ENCODE results near the gene ADGRG3. TPM values are rescaled to one million over a fixed set of nuclear protein-coding genes. Genes with fewer than 3 reads are reported as not detected.

ADGRG3 gene
- total and polyA plus RNA-seq, 10 of the 15 experiments (the other 5 are each of a cell fraction or from before 2014, with no cell fraction given): 0.10 to 0.11 (median 0.10) TPM; not detected in 7

GRCh38 chr16:57707331-57707730 lies 39.2 kb downstream of the ADGRG3 start:
- H3K27me3 ChIP-seq (replicated peaks in 1 of 2; ENCODE audit: control insufficient read depth in 2 of 2, insufficient read depth in 2 of 2, low read length in 1 of 2): no peaks in the 10 kb centered on the region
- H2AFZ ChIP-seq (ENCODE audit: control insufficient read depth, low read depth, low read length): no peak overlapping the region
- BruUV-seq (replicated peaks): no TSS peak
- SMC1A ChIA-PET (ENCODE audit: uncharacterized antibody, unreplicated experiment): no interaction called here
- in situ Hi-C loops (cut with MboI): no loop called here
- TF ChIP-seq MXI1 (IDR thresholded peaks at IDR 0.05; ENCODE audit: low read depth, low read length) (no peak), ZNF207 (IDR thresholded peaks at IDR 0.05; ENCODE audit: borderline replicate concordance) (no peak), KLF5 (IDR thresholded peaks at IDR 0.05; ENCODE audit: partially characterized antibody) (no peak)
- TF ChIP-seq, protein P1, sequence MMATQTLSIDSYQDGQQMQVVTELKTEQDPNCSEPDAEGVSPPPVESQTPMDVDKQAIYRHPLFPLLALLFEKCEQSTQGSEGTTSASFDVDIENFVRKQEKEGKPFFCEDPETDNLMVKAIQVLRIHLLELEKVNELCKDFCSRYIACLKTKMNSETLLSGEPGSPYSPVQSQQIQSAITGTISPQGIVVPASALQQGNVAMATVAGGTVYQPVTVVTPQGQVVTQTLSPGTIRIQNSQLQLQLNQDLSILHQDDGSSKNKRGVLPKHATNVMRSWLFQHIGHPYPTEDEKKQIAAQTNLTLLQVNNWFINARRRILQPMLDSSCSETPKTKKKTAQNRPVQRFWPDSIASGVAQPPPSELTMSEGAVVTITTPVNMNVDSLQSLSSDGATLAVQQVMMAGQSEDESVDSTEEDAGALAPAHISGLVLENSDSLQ (IDR thresholded peaks at IDR 0.05): no peak
- WGBS (ENCODE audit: insufficient coverage, insufficient replicate concordance, low lambda C conversion rate, missing lambda C conversion rate): 51% methylated on average over 11 of the region's 11 CpGs
- no peak for DNase-seq (ENCODE audit: low read depth, low spot score)
- no peak overlapping the region for H3K27ac ChIP-seq (ENCODE audit: control insufficient read depth, insufficient read depth)
- H3K36me3 ChIP-seq (ENCODE audit: control insufficient read depth in 2 of 2, insufficient read depth in 2 of 2, low read length in 1 of 2): no peaks in the 10 kb centered on the region
- intact Hi-C loops (cut with micrococcal nuclease; ENCODE audit: unreplicated experiment): no loop called here
- no peaks in the 10 kb centered on the region for H3K9me3 ChIP-seq (replicated peaks; ENCODE audit: control insufficient read depth, insufficient read depth, low read length)
- no peaks in the 10 kb centered on the region for H3K4me1 ChIP-seq (ENCODE audit: control insufficient read depth, insufficient read depth, low read length)
- no peak overlapping the region for H3K4me2 ChIP-seq (ENCODE audit: control insufficient read depth, insufficient read depth)
- CTCF ChIA-PET: no interaction called here
- no peak overlapping the region for H3K9ac ChIP-seq (ENCODE audit: control insufficient read depth, insufficient read depth, low read length)
- H4K20me1 ChIP-seq (ENCODE audit: control insufficient read depth, insufficient read depth): no peaks in the 10 kb centered on the region
- H3K79me2 ChIP-seq (ENCODE audit: control insufficient read depth, insufficient read depth, low read length): no peaks in the 10 kb centered on the region
- POLR2A ChIA-PET: no interaction called here
- ATAC-seq: no peak
- H3K4me3 ChIP-seq: no peak overlapping the region
- RAD21 ChIA-PET (ENCODE audit: unreplicated experiment): no interaction called here
- no peak for FAIRE-seq

DNA sequence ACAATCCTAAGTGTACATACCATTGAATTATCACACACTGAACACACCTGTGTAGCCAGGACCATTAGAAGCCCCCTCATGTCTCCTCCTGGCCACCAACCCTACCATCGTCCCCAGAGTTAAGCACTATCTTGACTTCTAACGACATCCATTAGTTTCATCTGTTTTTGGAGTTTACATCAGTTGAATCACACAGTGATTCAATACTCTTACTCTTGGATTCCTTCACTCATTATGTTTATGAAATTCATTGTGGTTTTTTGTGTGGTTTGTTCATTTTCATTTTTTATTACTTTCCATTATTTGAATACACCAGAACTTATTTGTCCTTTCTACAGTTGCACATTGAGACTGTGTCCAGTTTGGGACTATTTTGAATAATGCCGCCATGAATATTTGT lies 40.1 kb downstream of the ADGRG3 start:
- WGBS (ENCODE audit: insufficient coverage, insufficient replicate concordance, low lambda C conversion rate, missing lambda C conversion rate): 43% methylated on average over 3 of the region's 3 CpGs
- TF ChIP-seq HDAC6 (IDR thresholded peaks at IDR 0.05; ENCODE audit: unreplicated experiment) (no peak), GATAD2B (conservative IDR thresholded peaks at IDR 0.05; ENCODE audit: low read depth) (no peak), BMI1 (IDR thresholded peaks at IDR 0.05; ENCODE audit: borderline replicate concordance) (no peak), DPF2 (IDR thresholded peaks at IDR 0.05) (no peak), E2F4 (IDR thresholded peaks at IDR 0.05; ENCODE audit: low read depth, low read length) (no peak), KLF5 (IDR thresholded peaks at IDR 0.05; ENCODE audit: partially characterized antibody) (no peak), RAD21 (IDR thresholded peaks at IDR 0.05; ENCODE audit: insufficient read depth, low read depth, low read length) (no peak)
- TF ChIP-seq, protein P2, sequence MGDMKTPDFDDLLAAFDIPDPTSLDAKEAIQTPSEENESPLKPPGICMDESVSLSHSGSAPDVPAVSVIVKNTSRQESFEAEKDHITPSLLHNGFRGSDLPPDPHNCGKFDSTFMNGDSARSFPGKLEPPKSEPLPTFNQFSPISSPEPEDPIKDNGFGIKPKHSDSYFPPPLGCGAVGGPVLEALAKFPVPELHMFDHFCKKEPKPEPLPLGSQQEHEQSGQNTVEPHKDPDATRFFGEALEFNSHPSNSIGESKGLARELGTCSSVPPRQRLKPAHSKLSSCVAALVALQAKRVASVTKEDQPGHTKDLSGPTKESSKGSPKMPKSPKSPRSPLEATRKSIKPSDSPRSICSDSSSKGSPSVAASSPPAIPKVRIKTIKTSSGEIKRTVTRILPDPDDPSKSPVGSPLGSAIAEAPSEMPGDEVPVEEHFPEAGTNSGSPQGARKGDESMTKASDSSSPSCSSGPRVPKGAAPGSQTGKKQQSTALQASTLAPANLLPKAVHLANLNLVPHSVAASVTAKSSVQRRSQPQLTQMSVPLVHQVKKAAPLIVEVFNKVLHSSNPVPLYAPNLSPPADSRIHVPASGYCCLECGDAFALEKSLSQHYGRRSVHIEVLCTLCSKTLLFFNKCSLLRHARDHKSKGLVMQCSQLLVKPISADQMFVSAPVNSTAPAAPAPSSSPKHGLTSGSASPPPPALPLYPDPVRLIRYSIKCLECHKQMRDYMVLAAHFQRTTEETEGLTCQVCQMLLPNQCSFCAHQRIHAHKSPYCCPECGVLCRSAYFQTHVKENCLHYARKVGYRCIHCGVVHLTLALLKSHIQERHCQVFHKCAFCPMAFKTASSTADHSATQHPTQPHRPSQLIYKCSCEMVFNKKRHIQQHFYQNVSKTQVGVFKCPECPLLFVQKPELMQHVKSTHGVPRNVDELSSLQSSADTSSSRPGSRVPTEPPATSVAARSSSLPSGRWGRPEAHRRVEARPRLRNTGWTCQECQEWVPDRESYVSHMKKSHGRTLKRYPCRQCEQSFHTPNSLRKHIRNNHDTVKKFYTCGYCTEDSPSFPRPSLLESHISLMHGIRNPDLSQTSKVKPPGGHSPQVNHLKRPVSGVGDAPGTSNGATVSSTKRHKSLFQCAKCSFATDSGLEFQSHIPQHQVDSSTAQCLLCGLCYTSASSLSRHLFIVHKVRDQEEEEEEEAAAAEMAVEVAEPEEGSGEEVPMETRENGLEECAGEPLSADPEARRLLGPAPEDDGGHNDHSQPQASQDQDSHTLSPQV (IDR thresholded peaks at IDR 0.05): no peak

More for the DNA sequence above, 40.1 kb downstream of the ADGRG3 start:
- CTCF ChIA-PET: no interaction called here
- FAIRE-seq: no peak
- no peak overlapping the region for H3K9ac ChIP-seq (ENCODE audit: control insufficient read depth, insufficient read depth, low read length)
- no peak overlapping the region for H3K4me2 ChIP-seq (ENCODE audit: control insufficient read depth, insufficient read depth)
- H2AFZ ChIP-seq (ENCODE audit: control insufficient read depth, low read depth, low read length): no peak overlapping the region
- H3K27ac ChIP-seq (ENCODE audit: control insufficient read depth, insufficient read depth): no peak overlapping the region
- H3K4me1 ChIP-seq (ENCODE audit: control insufficient read depth, insufficient read depth, low read length): no peaks in the 10 kb centered on the region
- H3K36me3 ChIP-seq (ENCODE audit: control insufficient read depth in 2 of 2, insufficient read depth in 2 of 2, low read length in 1 of 2): no peaks in the 10 kb centered on the region
- no peak overlapping the region for H3K4me3 ChIP-seq
- H3K27me3 ChIP-seq (replicated peaks in 1 of 2; ENCODE audit: control insufficient read depth in 2 of 2, insufficient read depth in 2 of 2, low read length in 1 of 2): no peaks in the 10 kb centered on the region
- SMC1A ChIA-PET (ENCODE audit: uncharacterized antibody, unreplicated experiment): no interaction called here
- no TSS peak for BruUV-seq (replicated peaks)
- H3K79me2 ChIP-seq (ENCODE audit: control insufficient read depth, insufficient read depth, low read length): no peaks in the 10 kb centered on the region
- intact Hi-C loops (cut with micrococcal nuclease; ENCODE audit: unreplicated experiment): no loop called here
- POLR2A ChIA-PET: no interaction called here
- in situ Hi-C loops (cut with MboI): no loop called here
- H3K9me3 ChIP-seq (replicated peaks; ENCODE audit: control insufficient read depth, insufficient read depth, low read length): no peaks in the 10 kb centered on the region
- ATAC-seq: no peak
- no peaks in the 10 kb centered on the region for H4K20me1 ChIP-seq (ENCODE audit: control insufficient read depth, insufficient read depth)
- DNase-seq (ENCODE audit: low read depth, low spot score): no peak
- RAD21 ChIA-PET (ENCODE audit: unreplicated experiment): no interaction called here
